ENCODE data around the gene TAAR5. TPM values are rescaled to one million over a fixed set of nuclear protein-coding genes. Genes with fewer than 3 reads are reported as not detected.

TAAR5 gene
- total and polyA plus RNA-seq, 2 donors (not counting 3 experiments of a cell fraction or from before 2014, with no cell fraction given): not detected

- DNase-seq (ENCODE audit: low read depth, low spot score): no peak
- no peak overlapping the region for H2AFZ ChIP-seq (ENCODE audit: low read depth, low read length)
- no peaks in the 10 kb centered on the region for H4K20me1 ChIP-seq (replicated peaks; ENCODE audit: control insufficient read depth, extremely low read depth, insufficient read depth, low read length)
- TF ChIP-seq MYC (IDR thresholded peaks at IDR 0.05; ENCODE audit: low read depth, low read length): no peak
- no peak for TF ChIP-seq CTCF (IDR thresholded peaks at IDR 0.05; ENCODE audit: extremely low read depth in 1 of 2, insufficient read depth in 1 of 2, low read depth in 1 of 2, low read length in 2 of 2)
- TF ChIP-seq JUN (IDR thresholded peaks at IDR 0.05; ENCODE audit: borderline replicate concordance, insufficient read depth, insufficient read length, low read depth): no peak
- H3K9ac ChIP-seq (replicated peaks; ENCODE audit: extremely low read depth, insufficient read depth, low read length): no peak overlapping the region
- no peak overlapping the region for H3K4me2 ChIP-seq (ENCODE audit: insufficient read depth, low read length)
- peaks cover 4 to 17% of the 10 kb centered on the region in 2 experiments for H3K27me3 ChIP-seq (ENCODE audit: control insufficient read depth in 2 of 2, insufficient read depth in 2 of 2, low read length in 2 of 2)
- no peaks in the 10 kb centered on the region for H3K4me1 ChIP-seq (ENCODE audit: control insufficient read depth, extremely low read depth, insufficient read depth, low read length)
- FAIRE-seq: no peak
- dilution Hi-C loops (cut with MboI; ENCODE audit: extremely low pct_ligation_motif_present, low sequenced_read_pairs): no loop called here
- no peaks in the 10 kb centered on the region for H3K9me1 ChIP-seq (replicated peaks; ENCODE audit: control insufficient read depth, extremely low read depth, insufficient read depth, low read length)
- H3K4me3 ChIP-seq (replicated peaks in 1 of 3; ENCODE audit: insufficient read depth in 1 of 3, low read depth in 1 of 3, low read length in 3 of 3): no peak overlapping the region
- intact Hi-C loops (cut with micrococcal nuclease): no loop called here
- H3K79me2 ChIP-seq (ENCODE audit: control insufficient read depth, insufficient read depth, low read length): no peaks in the 10 kb centered on the region
- ChIA-PET CTCF (no interaction called here), POLR2A (no interaction called here)
- no peaks in the 10 kb centered on the region for H3K36me3 ChIP-seq (ENCODE audit: control insufficient read depth in 2 of 2, extremely low read depth in 1 of 2, insufficient read depth in 2 of 2, low read length in 2 of 2)
- no peak overlapping the region for H3K27ac ChIP-seq (ENCODE audit: insufficient read depth, low read depth, low read length)
- H3K9me3 ChIP-seq (replicated peaks; ENCODE audit: control insufficient read depth, insufficient read depth, low read length): no peaks in the 10 kb centered on the region
- no TSS peak for BruUV-seq (replicated peaks)
These were observed 44.7 kb downstream of the TAAR5 start for GRCh38 chr6:132544826-132545225.

Small RNA genes within 50 kb of the gene (small RNA-seq; reads per million reads assigned to genes)
- not detected for gene TAAR7P (ENCODE audit: insufficient read depth, insufficient read length, low read depth, low replicate concordance)

Other genes starting within 250 kb of the TAAR5 start
- not detected in 2 replicates for gene MOXD1, start 188.3 kb downstream of the TAAR5 start, total RNA-seq
- 0.01 and 0.06 TPM in 2 replicates for gene MOXD1, start 188.3 kb downstream of the TAAR5 start, polyA plus RNA-seq
- gene STX7, start 76.6 kb downstream of the TAAR5 start, total RNA-seq: 42.5 and 45.5 TPM in 2 replicates
- 9.2 and 13.4 TPM in 2 replicates for gene STX7, start 76.6 kb downstream of the TAAR5 start, polyA plus RNA-seq
- not detected in 2 replicates for gene TAAR9, start 51.5 kb downstream of the TAAR5 start, total RNA-seq
- gene TAAR9, start 51.5 kb downstream of the TAAR5 start, polyA plus RNA-seq: not detected in 2 replicates
- not detected in 2 replicates for gene TAAR8, start 37.1 kb downstream of the TAAR5 start, total RNA-seq
- gene TAAR8, start 37.1 kb downstream of the TAAR5 start, polyA plus RNA-seq: not detected in 2 replicates
- not detected in 2 replicates for gene TAAR6, start 19.4 kb downstream of the TAAR5 start, total RNA-seq
- gene TAAR6, start 19.4 kb downstream of the TAAR5 start, polyA plus RNA-seq: not detected in 2 replicates
- gene TAAR2, start 34.5 kb upstream of the TAAR5 start, total RNA-seq: not detected in 2 replicates
- not detected in 2 replicates for gene TAAR2, start 34.5 kb upstream of the TAAR5 start, polyA plus RNA-seq
- not detected in 2 replicates for gene TAAR1, start 69.4 kb upstream of the TAAR5 start, total RNA-seq
- gene TAAR1, start 69.4 kb upstream of the TAAR5 start, polyA plus RNA-seq: not detected in 2 replicates
- gene VNN1, start 124.3 kb upstream of the TAAR5 start, total RNA-seq: not detected in 2 replicates
- not detected in 2 replicates for gene VNN1, start 124.3 kb upstream of the TAAR5 start, polyA plus RNA-seq
- gene VNN2, start 168.2 kb upstream of the TAAR5 start, total RNA-seq: not detected in 2 replicates
- gene VNN2, start 168.2 kb upstream of the TAAR5 start, polyA plus RNA-seq: not detected in 2 replicates
- gene SLC18B1, start 208.9 kb upstream of the TAAR5 start, total RNA-seq: 8.4 and 8.5 TPM in 2 replicates
- 6.7 and 9.2 TPM in 2 replicates for gene SLC18B1, start 208.9 kb upstream of the TAAR5 start, polyA plus RNA-seq
- gene RPS12, start 224.8 kb upstream of the TAAR5 start, total RNA-seq: 1,044 and 1,088 TPM in 2 replicates
- gene RPS12, start 224.8 kb upstream of the TAAR5 start, polyA plus RNA-seq: 6,159 and 7,151 TPM in 2 replicates

Data from endothelial cell of umbilical vein (primary cell).